GM10266 (cell line): ENCODE measurements around the gene HCST.

Experiments
- DNase-seq: peaks from one replicate; pipeline ENCODE4 v3.0.0; 2012; ENCODE audit errors: extremely low spot score
- TF ChIP-seq, protein P1 (sequence below): IDR thresholded peaks from 2 replicates; pipeline ENCODE4 v1.5.1; 2012; ENCODE audit warnings: mild to moderate bottlenecking, low read depth; ENCODE audit not compliant: control insufficient read depth, insufficient read depth; ENCODE audit errors: missing control alignments

HCST gene

DNA sequence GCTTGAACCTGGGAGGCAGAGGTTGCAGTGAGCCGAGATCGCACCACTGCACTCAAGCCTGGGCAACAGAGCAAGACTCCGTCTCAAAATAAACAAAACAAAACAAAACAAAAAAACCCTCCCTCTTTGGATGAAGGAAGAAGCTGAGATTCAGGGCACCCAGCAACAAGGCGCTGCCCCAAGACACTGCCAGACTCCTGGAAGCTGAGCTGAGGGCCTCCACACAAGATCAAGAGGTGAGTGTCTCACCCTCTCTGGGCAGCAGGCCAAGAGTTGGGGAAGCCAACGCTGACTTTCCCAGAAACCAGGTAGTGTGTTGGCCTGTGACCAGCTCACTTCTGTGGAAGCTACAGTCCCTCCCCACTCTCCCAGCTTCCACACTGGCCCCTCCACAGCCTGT is 9.5 kb downstream of the HCST start:
- peak; percentile 5 for DNase-seq
- TF ChIP-seq, protein P1, sequence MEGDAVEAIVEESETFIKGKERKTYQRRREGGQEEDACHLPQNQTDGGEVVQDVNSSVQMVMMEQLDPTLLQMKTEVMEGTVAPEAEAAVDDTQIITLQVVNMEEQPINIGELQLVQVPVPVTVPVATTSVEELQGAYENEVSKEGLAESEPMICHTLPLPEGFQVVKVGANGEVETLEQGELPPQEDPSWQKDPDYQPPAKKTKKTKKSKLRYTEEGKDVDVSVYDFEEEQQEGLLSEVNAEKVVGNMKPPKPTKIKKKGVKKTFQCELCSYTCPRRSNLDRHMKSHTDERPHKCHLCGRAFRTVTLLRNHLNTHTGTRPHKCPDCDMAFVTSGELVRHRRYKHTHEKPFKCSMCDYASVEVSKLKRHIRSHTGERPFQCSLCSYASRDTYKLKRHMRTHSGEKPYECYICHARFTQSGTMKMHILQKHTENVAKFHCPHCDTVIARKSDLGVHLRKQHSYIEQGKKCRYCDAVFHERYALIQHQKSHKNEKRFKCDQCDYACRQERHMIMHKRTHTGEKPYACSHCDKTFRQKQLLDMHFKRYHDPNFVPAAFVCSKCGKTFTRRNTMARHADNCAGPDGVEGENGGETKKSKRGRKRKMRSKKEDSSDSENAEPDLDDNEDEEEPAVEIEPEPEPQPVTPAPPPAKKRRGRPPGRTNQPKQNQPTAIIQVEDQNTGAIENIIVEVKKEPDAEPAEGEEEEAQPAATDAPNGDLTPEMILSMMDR: no peak

DNA sequence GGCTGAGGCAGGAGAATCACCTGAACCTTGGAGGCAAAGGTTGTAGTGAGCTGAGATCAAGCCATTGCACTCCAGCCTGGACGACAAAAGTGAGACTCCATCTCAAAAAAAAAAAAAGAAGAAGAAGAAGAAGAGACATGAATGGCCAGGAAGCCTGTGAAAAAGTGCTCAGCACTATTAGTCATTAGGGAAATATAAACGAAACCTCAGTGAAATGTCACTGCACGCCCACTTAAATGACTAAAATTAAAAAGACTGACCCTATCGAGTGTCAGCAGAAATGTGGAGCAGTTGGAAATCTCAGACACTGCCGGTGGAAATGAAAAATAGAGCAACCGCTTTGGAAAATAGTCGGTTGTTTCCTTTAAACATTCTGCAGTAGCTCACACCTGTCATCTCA is 11.3 kb downstream of the HCST start:
- peak; percentile 35 for DNase-seq
- TF ChIP-seq, protein P1: no peak

DNA sequence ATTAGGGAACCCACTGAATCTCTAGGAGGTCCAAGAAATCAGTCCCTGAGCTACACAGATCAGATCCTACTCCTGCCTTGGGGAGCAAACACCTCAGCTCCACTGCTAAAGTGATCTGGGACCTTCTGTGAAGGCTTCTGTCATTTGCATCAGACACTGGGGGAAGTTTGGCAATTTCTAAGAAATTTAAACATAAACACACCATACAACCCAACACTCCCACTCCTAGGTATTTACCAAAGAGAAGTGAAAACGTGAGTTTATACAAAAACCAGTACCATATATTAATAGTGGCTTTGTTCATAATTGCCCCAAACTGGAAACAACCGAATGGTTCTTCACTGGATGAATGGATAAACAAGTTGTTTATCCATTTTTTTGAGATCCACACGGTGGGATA is 13.1 kb downstream of the HCST start:
- peak; percentile 20 for DNase-seq
- TF ChIP-seq, protein P1: no peak

DNA sequence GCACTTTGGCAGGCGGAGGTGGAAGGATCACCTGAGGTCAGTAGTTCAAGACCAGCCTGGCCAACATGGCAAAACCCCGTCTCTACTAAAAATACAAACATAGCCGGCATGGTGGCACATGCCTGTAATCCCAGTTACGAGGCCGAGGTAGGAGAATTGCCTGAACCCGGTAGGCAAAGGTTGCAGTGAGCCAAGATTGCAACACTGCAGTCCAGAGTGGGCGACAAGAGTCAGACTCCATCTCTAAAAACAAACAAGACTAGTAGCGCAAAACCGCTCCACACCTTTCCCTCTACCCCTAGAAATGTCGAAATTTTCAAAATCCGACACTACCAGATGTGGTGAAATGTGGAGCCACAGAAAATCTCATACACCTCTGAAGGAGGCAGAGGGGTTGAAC is 17.0 kb downstream of the HCST start:
- TF ChIP-seq, protein P1: no peak
- DNase-seq: no peak

DNA sequence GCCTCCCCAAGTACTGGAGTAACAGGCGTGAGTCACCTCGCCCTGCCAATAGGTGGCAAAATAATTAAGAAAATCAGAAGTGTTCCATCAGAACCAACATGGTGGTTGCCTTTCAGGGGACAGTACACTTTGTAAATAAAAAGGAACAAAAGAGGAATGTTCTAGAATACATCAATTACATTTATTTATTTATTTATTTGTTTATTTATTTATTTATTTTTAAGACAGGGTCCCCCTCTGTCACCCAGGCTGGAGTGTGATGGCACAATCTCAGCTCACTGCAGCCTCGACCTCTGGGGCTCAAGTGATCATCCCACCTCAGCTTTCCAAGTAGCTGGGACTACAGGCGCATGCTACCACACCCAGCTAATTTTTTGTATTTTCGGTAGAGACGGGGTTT is 18.7 kb downstream of the HCST start:
- DNase-seq: no peak
- TF ChIP-seq, protein P1: no peak

DNA sequence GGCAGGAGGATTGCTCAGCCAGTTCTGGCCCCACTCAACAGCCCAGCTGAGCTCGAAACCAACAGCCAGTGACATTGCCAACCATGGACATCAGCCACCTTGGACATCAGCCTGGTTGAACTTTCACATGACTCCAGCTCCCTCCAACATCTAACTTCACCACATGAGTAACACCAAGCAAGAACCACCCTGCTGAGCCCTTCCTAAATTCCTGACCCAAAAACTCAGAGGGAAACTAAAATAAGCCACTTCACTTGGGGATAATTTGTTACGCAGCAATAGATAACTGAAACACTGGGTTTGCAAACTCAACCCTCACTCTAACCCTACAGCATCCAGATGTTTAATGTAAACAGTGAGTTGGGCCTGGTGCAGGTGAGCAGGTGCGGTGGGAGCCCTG is 23.2 kb downstream of the HCST start:
- no peak for DNase-seq
- TF ChIP-seq, protein P1: no peak

DNA sequence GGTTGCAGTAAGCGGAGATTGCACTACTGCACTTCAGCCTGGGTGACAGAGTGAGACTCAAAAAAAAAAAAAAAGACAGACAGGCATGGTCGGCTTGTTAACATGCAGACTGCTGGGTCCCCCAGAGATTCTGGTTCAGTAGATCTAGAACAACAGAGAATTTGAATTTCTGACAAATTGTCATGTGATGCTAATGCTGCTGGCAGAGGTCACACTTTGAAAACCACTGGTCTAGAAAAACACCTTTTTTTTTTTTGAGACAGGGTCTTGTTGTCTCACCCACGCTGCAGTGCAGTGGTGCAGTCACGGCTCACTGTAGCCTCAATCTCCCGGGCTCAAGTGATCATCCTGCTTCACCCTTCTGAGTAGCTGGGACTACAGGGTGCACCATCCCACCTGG is 26.2 kb downstream of the HCST start:
- TF ChIP-seq, protein P1: no peak

More for the DNA sequence above, 26.2 kb downstream of the HCST start:
- DNase-seq: peak; percentile 10
